ACC112 (cell line): ENCODE data around the gene YEATS2.
"Not testable (repeated sequence)": the region's sequence is repeated elsewhere in the genome, so short reads cannot be mapped to it uniquely, and the experiment has no call there.

Source experiments
- H2AFZ ChIP-seq: fragments of 200-600 bp; sonication (generic); one replicate; pipeline ENCODE4 v1.6.0; 2017; ENCODE audit warnings: antibody characterized with exemption, low read length; ENCODE audit not compliant: unreplicated experiment
- H3K27ac ChIP-seq: fragments of 200-600 bp; sonication (generic); 2 replicates; pipeline ENCODE4 v1.5.1; 2014; ENCODE audit warnings: low read depth, mild to moderate bottlenecking, antibody characterized with exemption, low read length, moderate library complexity
- H3K27me3 ChIP-seq: fragments of 200-600 bp; sonication (generic); 2 replicates; pipeline ENCODE4 v1.6.1; 2014; ENCODE audit warnings: mild to moderate bottlenecking, antibody characterized with exemption, low read length, moderate library complexity, mixed read lengths; ENCODE audit not compliant: insufficient read depth
- H3K36me3 ChIP-seq: fragments of 200-600 bp; sonication (generic); 2 replicates; pipeline ENCODE4 v1.6.1; 2016; ENCODE audit warnings: mild to moderate bottlenecking, antibody characterized with exemption, low read length, moderate library complexity, mixed read lengths; ENCODE audit not compliant: insufficient read depth
- H3K4me1 ChIP-seq: fragments of 200-600 bp; sonication (generic); one replicate; pipeline ENCODE4 v1.6.1; 2016; ENCODE audit warnings: low read length, mixed read lengths; ENCODE audit not compliant: insufficient read depth, unreplicated experiment, control insufficient read depth
- H3K4me3 ChIP-seq: fragments of 200-600 bp; sonication (generic); 2 replicates; pipeline ENCODE4 v1.5.1; 2014; ENCODE audit warnings: mild to moderate bottlenecking, low read depth, low read length
- H3K79me2 ChIP-seq: fragments of 200-600 bp; sonication (generic); one replicate; pipeline ENCODE4 v1.6.0; 2016; ENCODE audit warnings: low read length; ENCODE audit not compliant: control insufficient read depth, unreplicated experiment, insufficient read depth

The YEATS2 gene

DNA sequence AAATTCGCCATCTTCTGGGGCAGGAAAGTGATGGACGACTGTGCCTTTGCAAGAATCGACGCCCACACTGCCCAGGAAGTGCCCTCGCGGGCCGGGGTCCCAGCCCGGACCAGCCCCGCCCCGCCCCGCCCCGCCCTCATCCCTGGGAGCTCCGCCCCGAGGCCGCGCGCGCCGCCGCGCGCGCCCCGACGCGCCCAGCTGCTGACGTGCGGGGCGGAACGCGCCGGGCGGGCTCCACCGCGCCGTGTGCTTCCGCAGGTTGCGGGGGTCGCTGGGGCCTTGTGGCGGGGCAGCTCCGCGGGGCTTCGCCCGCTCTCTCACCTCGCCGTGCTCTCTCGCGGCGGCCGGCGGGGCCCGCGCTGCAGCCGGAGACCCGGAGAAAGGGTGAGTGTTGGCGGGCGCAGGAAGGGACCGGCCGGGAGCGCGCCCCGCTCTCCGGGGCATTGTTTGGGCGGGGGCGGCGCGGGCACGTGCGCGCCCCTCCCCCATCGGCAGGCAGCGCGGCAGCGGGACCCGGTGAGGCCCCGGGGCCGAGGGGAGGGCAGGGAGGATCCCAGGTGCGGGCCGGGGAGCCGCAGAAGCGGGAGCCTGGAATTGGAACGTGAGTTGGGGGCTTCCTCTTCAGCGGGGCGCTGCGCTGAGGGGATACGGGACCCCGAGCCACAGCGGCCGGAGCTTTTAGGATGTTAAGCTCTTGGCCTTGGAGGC, at the start of gene YEATS2:
Gene YEATS2 (plus strand): TSS at position 188 of the 708 bp plus-strand sequence. CDS start 17,366 bp downstream, outside the sequence.
- peaks cover 54% of the 10 kb centered on the region for H3K79me2 ChIP-seq
- H2AFZ ChIP-seq: peak within 1 kb of the TSS; percentile 99

GRCh38 chr3:183650554-183650953, 47.0 kb upstream of the YEATS2 start:
- Histone ChIP-seq H3K36me3 (peaks cover 25% of the 10 kb centered on the region; the same call in 1 of the 2 replicates), H3K27me3 (no peaks in the 10 kb centered on the region), H3K27ac (no peak overlapping the region), H2AFZ (no peak overlapping the region), H3K4me1 (no peaks in the 10 kb centered on the region), H3K79me2 (no peaks in the 10 kb centered on the region), H3K4me3 (no peak overlapping the region)

More for the DNA sequence above, at the start of gene YEATS2:
- H3K27me3 ChIP-seq: no peaks in the 10 kb centered on the region
- peak within 1 kb of the TSS; percentile 74 for H3K27ac ChIP-seq
- H3K36me3 ChIP-seq: peaks cover 5% of the 10 kb centered on the region; the same call in 1 of the 2 replicates
- peaks cover 17% of the 10 kb centered on the region for H3K4me1 ChIP-seq
- H3K4me3 ChIP-seq: peak within 1 kb of the TSS; percentile 99

- Histone ChIP-seq H3K36me3 (peaks cover 25% of the 10 kb centered on the region; the same call in 1 of the 2 replicates), H3K4me1 (no peaks in the 10 kb centered on the region), H3K27me3 (no peaks in the 10 kb centered on the region), H3K4me3 (no peak overlapping the region), H3K79me2 (no peaks in the 10 kb centered on the region), H3K27ac (no peak overlapping the region), H2AFZ (no peak overlapping the region)
Measured at GRCh38 chr3:183653209-183654064, 44.2 kb upstream of the YEATS2 start.

- Histone ChIP-seq H2AFZ (no peak overlapping the region), H3K27me3 (no peaks in the 10 kb centered on the region), H3K27ac (no peak overlapping the region), H3K36me3 (peaks cover 30% of the 10 kb centered on the region), H3K79me2 (no peaks in the 10 kb centered on the region), H3K4me3 (no peak overlapping the region), H3K4me1 (no peaks in the 10 kb centered on the region)
Measured at GRCh38 chr3:183654727-183655126, 42.9 kb upstream of the YEATS2 start.

DNA sequence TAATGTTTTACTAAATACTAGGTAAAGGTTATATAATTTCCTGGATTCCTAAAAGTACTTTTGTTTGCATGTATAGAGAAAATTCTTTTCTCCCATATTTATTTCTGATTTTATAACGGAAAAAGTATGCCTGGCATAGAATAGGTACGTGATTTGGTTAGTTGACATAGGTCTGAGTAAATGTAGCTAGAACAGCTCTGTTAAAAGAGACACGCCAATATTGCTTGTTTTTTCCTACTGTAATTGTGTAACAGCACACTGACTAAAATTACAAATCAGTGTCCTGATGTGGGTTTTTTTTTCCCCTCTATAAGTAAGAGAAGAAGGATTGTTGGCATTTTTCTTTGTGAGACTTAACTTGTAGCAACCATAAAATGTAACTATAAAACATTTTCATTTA, 35.5 kb upstream of the YEATS2 start:
- Histone ChIP-seq H3K36me3 (peaks cover 6% of the 10 kb centered on the region; the same call in 1 of the 2 replicates), H3K27me3 (no peaks in the 10 kb centered on the region), H3K4me1 (peaks cover 14% of the 10 kb centered on the region), H2AFZ (no peak overlapping the region), H3K27ac (no peak overlapping the region), H3K79me2 (no peaks in the 10 kb centered on the region), H3K4me3 (no peak overlapping the region)

DNA sequence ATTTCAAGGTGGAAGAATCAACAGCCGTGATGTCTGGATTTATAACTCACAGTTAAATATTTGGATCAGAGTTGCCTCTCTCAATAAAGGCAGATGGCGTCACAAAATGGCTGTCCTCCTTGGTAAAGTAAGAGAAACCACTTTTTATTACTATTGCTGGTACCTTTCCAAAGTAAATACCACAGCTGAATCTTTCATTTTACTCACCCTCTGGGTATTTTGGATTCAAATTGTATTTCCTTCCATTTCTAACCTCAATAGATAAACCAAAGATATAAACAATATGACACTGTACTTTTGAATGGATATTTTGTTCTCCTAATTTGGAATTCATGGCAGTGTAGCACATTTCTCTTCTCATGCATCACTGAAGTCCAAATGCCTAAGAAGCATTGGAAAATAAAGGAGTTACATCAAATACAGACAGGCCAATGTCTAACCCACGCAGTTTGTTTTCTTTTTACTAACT, 32.6 kb upstream of the YEATS2 start:
- Histone ChIP-seq H3K79me2 (no peaks in the 10 kb centered on the region), H3K27ac (peak overlapping the region; percentile 75), H3K27me3 (no peaks in the 10 kb centered on the region), H3K36me3 (no peaks in the 10 kb centered on the region), H2AFZ (peak overlapping the region; percentile 99), H3K4me1 (peaks cover 14% of the 10 kb centered on the region), H3K4me3 (peak overlapping the region; percentile 55; the same call in 1 of the 2 replicates)

DNA sequence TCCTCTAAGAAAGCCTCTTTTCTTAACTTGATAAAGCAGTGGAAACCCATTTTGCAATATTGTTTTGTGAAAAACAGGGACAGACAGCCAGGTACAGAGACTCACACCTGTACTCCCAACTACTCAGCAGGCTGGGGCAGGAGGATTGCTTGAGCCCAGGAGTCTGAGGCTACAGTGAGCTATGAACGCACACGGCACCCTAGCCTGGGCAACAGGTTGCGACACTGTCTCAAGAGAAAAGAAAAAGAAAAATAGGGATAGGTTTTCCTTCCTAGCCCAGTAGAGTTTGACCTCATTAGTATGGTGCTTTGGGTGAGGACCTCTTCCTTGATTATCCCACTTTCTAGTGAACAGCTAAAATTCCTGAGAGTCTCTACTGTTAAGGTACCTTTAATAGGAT, 17.5 kb upstream of the YEATS2 start:
- no peak overlapping the region for H2AFZ ChIP-seq
- H3K27ac ChIP-seq: no peak overlapping the region
- no peak overlapping the region for H3K4me3 ChIP-seq
- no peaks in the 10 kb centered on the region for H3K36me3 ChIP-seq
- H3K4me1 ChIP-seq: no peaks in the 10 kb centered on the region
- H3K79me2 ChIP-seq: no peaks in the 10 kb centered on the region
- no peaks in the 10 kb centered on the region for H3K27me3 ChIP-seq

- Histone ChIP-seq H3K79me2 (no peaks in the 10 kb centered on the region), H2AFZ (no peak overlapping the region), H3K27me3 (no peaks in the 10 kb centered on the region), H3K27ac (no peak overlapping the region), H3K36me3 (no peaks in the 10 kb centered on the region), H3K4me3 (no peak overlapping the region), H3K4me1 (no peaks in the 10 kb centered on the region)
Measured at GRCh38 chr3:183687705-183688104, 9.9 kb upstream of the YEATS2 start.

DNA sequence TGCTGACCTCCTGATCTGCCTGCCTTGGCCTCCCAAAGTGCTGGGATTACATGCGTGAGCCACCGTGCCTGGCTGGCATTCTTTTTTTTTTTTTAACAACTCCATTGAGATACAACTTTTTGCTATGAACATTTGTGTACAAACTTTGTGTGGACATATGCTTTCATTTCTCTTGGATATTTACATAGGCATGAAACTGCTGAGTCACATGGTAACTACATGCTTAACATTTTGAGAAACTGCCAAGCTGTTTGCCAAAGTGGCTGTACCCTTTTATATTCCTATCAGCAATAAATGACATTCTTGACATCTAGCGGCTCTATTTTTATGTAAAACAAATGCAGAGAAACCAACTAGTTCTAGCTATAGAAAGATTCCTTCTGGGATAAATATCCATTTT, 8.7 kb upstream of the YEATS2 start:
- no peaks in the 10 kb centered on the region for H3K36me3 ChIP-seq
- no peaks in the 10 kb centered on the region for H3K4me1 ChIP-seq
- H3K4me3 ChIP-seq: no peak overlapping the region
- no peaks in the 10 kb centered on the region for H3K79me2 ChIP-seq
- no peak overlapping the region for H3K27ac ChIP-seq
- H2AFZ ChIP-seq: peak overlapping the region; percentile 5
- no peaks in the 10 kb centered on the region for H3K27me3 ChIP-seq

- H3K27ac ChIP-seq, H2AFZ ChIP-seq, H3K36me3 ChIP-seq, H3K4me3 ChIP-seq, H3K79me2 ChIP-seq, H3K27me3 ChIP-seq, H3K4me1 ChIP-seq: not testable (repeated sequence)
Measured at GRCh38 chr3:183689621-183690020, 8.0 kb upstream of the YEATS2 start.
